ENCODE measurements around the gene GFRA1.

GFRA1 gene

GRCh38 chr10:116241642-116242410, 31.2 kb downstream of the GFRA1 start:
- no peak overlapping the region for H3K4me3 ChIP-seq (ENCODE audit: insufficient read depth, low read depth, low read length)
- H3K27ac ChIP-seq (ENCODE audit: insufficient read depth, low read depth, low read length, poor library complexity, severe bottlenecking) = no peak overlapping the region
- no peaks in the 10 kb centered on the region for H3K9me3 ChIP-seq (ENCODE audit: control insufficient read depth, low read length)
- peaks cover 8% of the 10 kb centered on the region for H3K4me1 ChIP-seq (ENCODE audit: control insufficient read depth, insufficient read depth, low read length)
- WGBS, 2 experiments = 92 to 95% methylated on average over 6 of the region's 6 CpGs
- no peaks in the 10 kb centered on the region for H3K27me3 ChIP-seq (ENCODE audit: control insufficient read depth, insufficient read depth, low read length, poor library complexity, severe bottlenecking)
- no peaks in the 10 kb centered on the region for H3K36me3 ChIP-seq (ENCODE audit: control insufficient read depth, insufficient read depth, low read length)

GRCh38 chr10:116241085-116241484, 31.9 kb downstream of the GFRA1 start:
- 92 to 96% methylated on average over 6 of the region's 8 CpGs for WGBS, 2 experiments
- no peaks in the 10 kb centered on the region for H3K36me3 ChIP-seq (ENCODE audit: control insufficient read depth, insufficient read depth, low read length)
- peaks cover 8% of the 10 kb centered on the region for H3K4me1 ChIP-seq (ENCODE audit: control insufficient read depth, insufficient read depth, low read length)
- no peak overlapping the region for H3K4me3 ChIP-seq (ENCODE audit: insufficient read depth, low read depth, low read length)
- no peaks in the 10 kb centered on the region for H3K27me3 ChIP-seq (ENCODE audit: control insufficient read depth, insufficient read depth, low read length, poor library complexity, severe bottlenecking)
- no peak overlapping the region for H3K27ac ChIP-seq (ENCODE audit: insufficient read depth, low read depth, low read length, poor library complexity, severe bottlenecking)
- H3K9me3 ChIP-seq (ENCODE audit: control insufficient read depth, low read length) = no peaks in the 10 kb centered on the region

- WGBS, 2 experiments = 93 to 95% methylated on average over 12 to 13 of the region's 13 CpGs
- no peak overlapping the region for H3K27ac ChIP-seq (ENCODE audit: insufficient read depth, low read depth, low read length, poor library complexity, severe bottlenecking)
- H3K27me3 ChIP-seq (ENCODE audit: control insufficient read depth, insufficient read depth, low read length, poor library complexity, severe bottlenecking) = no peaks in the 10 kb centered on the region
- H3K9me3 ChIP-seq (ENCODE audit: control insufficient read depth, low read length) = no peaks in the 10 kb centered on the region
- H3K4me1 ChIP-seq (ENCODE audit: control insufficient read depth, insufficient read depth, low read length) = peaks cover 8% of the 10 kb centered on the region
- no peaks in the 10 kb centered on the region for H3K36me3 ChIP-seq (ENCODE audit: control insufficient read depth, insufficient read depth, low read length)
- no peak overlapping the region for H3K4me3 ChIP-seq (ENCODE audit: insufficient read depth, low read depth, low read length)
Measured at GRCh38 chr10:116240157-116240950, 32.7 kb downstream of the GFRA1 start.

GRCh38 chr10:116239229-116239628, 33.8 kb downstream of the GFRA1 start:
- 100% methylated on average over 1 of the region's 4 CpGs; no CpG with 5 or more reads in 1 of the 2 experiments for WGBS, 2 experiments
- no peaks in the 10 kb centered on the region for H3K9me3 ChIP-seq (ENCODE audit: control insufficient read depth, low read length)
- peaks cover 8% of the 10 kb centered on the region for H3K4me1 ChIP-seq (ENCODE audit: control insufficient read depth, insufficient read depth, low read length)
- H3K36me3 ChIP-seq (ENCODE audit: control insufficient read depth, insufficient read depth, low read length) = no peaks in the 10 kb centered on the region
- no peak overlapping the region for H3K4me3 ChIP-seq (ENCODE audit: insufficient read depth, low read depth, low read length)
- no peaks in the 10 kb centered on the region for H3K27me3 ChIP-seq (ENCODE audit: control insufficient read depth, insufficient read depth, low read length, poor library complexity, severe bottlenecking)
- no peak overlapping the region for H3K27ac ChIP-seq (ENCODE audit: insufficient read depth, low read depth, low read length, poor library complexity, severe bottlenecking)

GRCh38 chr10:116237970-116238369, 35.0 kb downstream of the GFRA1 start:
- Histone ChIP-seq H3K27me3 (ENCODE audit: control insufficient read depth, insufficient read depth, low read length, poor library complexity, severe bottlenecking) (no peaks in the 10 kb centered on the region), H3K9me3 (ENCODE audit: control insufficient read depth, low read length) (no peaks in the 10 kb centered on the region), H3K4me1 (ENCODE audit: control insufficient read depth, insufficient read depth, low read length) (peaks cover 8% of the 10 kb centered on the region), H3K36me3 (ENCODE audit: control insufficient read depth, insufficient read depth, low read length) (no peaks in the 10 kb centered on the region), H3K4me3 (ENCODE audit: insufficient read depth, low read depth, low read length) (no peak overlapping the region), H3K27ac (ENCODE audit: insufficient read depth, low read depth, low read length, poor library complexity, severe bottlenecking) (no peak overlapping the region)
- WGBS, 2 experiments = 88% methylated on average over 15 of the region's 15 CpGs

- Histone ChIP-seq H3K36me3 (ENCODE audit: control insufficient read depth, insufficient read depth, low read length) (no peaks in the 10 kb centered on the region), H3K4me1 (ENCODE audit: control insufficient read depth, insufficient read depth, low read length) (peaks cover 8% of the 10 kb centered on the region), H3K4me3 (ENCODE audit: insufficient read depth, low read depth, low read length) (no peak overlapping the region), H3K27ac (ENCODE audit: insufficient read depth, low read depth, low read length, poor library complexity, severe bottlenecking) (no peak overlapping the region), H3K9me3 (ENCODE audit: control insufficient read depth, low read length) (no peaks in the 10 kb centered on the region), H3K27me3 (ENCODE audit: control insufficient read depth, insufficient read depth, low read length, poor library complexity, severe bottlenecking) (no peaks in the 10 kb centered on the region)
- 79 to 81% methylated on average over 3 of the region's 3 CpGs for WGBS, 2 experiments
Measured at GRCh38 chr10:116237260-116237659, 35.7 kb downstream of the GFRA1 start.

- H3K9me3 ChIP-seq (ENCODE audit: control insufficient read depth, low read length) = no peaks in the 10 kb centered on the region
- peaks cover 8% of the 10 kb centered on the region for H3K4me1 ChIP-seq (ENCODE audit: control insufficient read depth, insufficient read depth, low read length)
- 96 to 100% methylated on average over 2 of the region's 2 CpGs for WGBS, 2 experiments
- H3K27ac ChIP-seq (ENCODE audit: insufficient read depth, low read depth, low read length, poor library complexity, severe bottlenecking) = no peak overlapping the region
- no peak overlapping the region for H3K4me3 ChIP-seq (ENCODE audit: insufficient read depth, low read depth, low read length)
- H3K36me3 ChIP-seq (ENCODE audit: control insufficient read depth, insufficient read depth, low read length) = no peaks in the 10 kb centered on the region
- H3K27me3 ChIP-seq (ENCODE audit: control insufficient read depth, insufficient read depth, low read length, poor library complexity, severe bottlenecking) = no peaks in the 10 kb centered on the region
Measured at GRCh38 chr10:116233230-116233629, 39.8 kb downstream of the GFRA1 start.

- no peaks in the 10 kb centered on the region for H3K27me3 ChIP-seq (ENCODE audit: control insufficient read depth, insufficient read depth, low read length, poor library complexity, severe bottlenecking)
- H3K27ac ChIP-seq (ENCODE audit: insufficient read depth, low read depth, low read length, poor library complexity, severe bottlenecking) = no peak overlapping the region
- H3K4me1 ChIP-seq (ENCODE audit: control insufficient read depth, insufficient read depth, low read length) = peaks cover 4% of the 10 kb centered on the region
- no peaks in the 10 kb centered on the region for H3K36me3 ChIP-seq (ENCODE audit: control insufficient read depth, insufficient read depth, low read length)
- H3K4me3 ChIP-seq (ENCODE audit: insufficient read depth, low read depth, low read length) = no peak overlapping the region
- no peaks in the 10 kb centered on the region for H3K9me3 ChIP-seq (ENCODE audit: control insufficient read depth, low read length)
- WGBS, 2 experiments = 62 to 85% methylated on average over 1 to 2 of the region's 2 CpGs
Measured at GRCh38 chr10:116232613-116233012, 40.4 kb downstream of the GFRA1 start.

- no peaks in the 10 kb centered on the region for H3K27me3 ChIP-seq (ENCODE audit: control insufficient read depth, insufficient read depth, low read length, poor library complexity, severe bottlenecking)
- H3K27ac ChIP-seq (ENCODE audit: insufficient read depth, low read depth, low read length, poor library complexity, severe bottlenecking) = no peak overlapping the region
- 94 to 95% methylated on average over 6 of the region's 6 CpGs for WGBS, 2 experiments
- no peak overlapping the region for H3K4me3 ChIP-seq (ENCODE audit: insufficient read depth, low read depth, low read length)
- H3K4me1 ChIP-seq (ENCODE audit: control insufficient read depth, insufficient read depth, low read length) = no peaks in the 10 kb centered on the region
- H3K36me3 ChIP-seq (ENCODE audit: control insufficient read depth, insufficient read depth, low read length) = no peaks in the 10 kb centered on the region
- H3K9me3 ChIP-seq (ENCODE audit: control insufficient read depth, low read length) = no peaks in the 10 kb centered on the region
Measured at GRCh38 chr10:116226766-116227165, 46.2 kb downstream of the GFRA1 start.

GRCh38 chr10:116226053-116226452, 47.0 kb downstream of the GFRA1 start:
- H3K4me1 ChIP-seq (ENCODE audit: control insufficient read depth, insufficient read depth, low read length) = no peaks in the 10 kb centered on the region
- no peak overlapping the region for H3K27ac ChIP-seq (ENCODE audit: insufficient read depth, low read depth, low read length, poor library complexity, severe bottlenecking)
- no peaks in the 10 kb centered on the region for H3K36me3 ChIP-seq (ENCODE audit: control insufficient read depth, insufficient read depth, low read length)
- no peak overlapping the region for H3K4me3 ChIP-seq (ENCODE audit: insufficient read depth, low read depth, low read length)
- 93 to 96% methylated on average over 5 of the region's 5 CpGs for WGBS, 2 experiments
- H3K27me3 ChIP-seq (ENCODE audit: control insufficient read depth, insufficient read depth, low read length, poor library complexity, severe bottlenecking) = no peaks in the 10 kb centered on the region
- H3K9me3 ChIP-seq (ENCODE audit: control insufficient read depth, low read length) = no peaks in the 10 kb centered on the region
